Smooth muscle cell of the brain vasculature (primary cell): Measurements from ENCODE around the gene ZC3H12D.
"Not testable (repeated sequence)": the region's sequence is repeated elsewhere in the genome, so short reads cannot be mapped to it uniquely, and the experiment has no call there.

Experiments
- DNase-seq: peaks from one replicate; pipeline ENCODE4 v3.0.0-alpha.2; 2012; ENCODE audit warnings: low read depth, low spot score

Gene ZC3H12D

DNA sequence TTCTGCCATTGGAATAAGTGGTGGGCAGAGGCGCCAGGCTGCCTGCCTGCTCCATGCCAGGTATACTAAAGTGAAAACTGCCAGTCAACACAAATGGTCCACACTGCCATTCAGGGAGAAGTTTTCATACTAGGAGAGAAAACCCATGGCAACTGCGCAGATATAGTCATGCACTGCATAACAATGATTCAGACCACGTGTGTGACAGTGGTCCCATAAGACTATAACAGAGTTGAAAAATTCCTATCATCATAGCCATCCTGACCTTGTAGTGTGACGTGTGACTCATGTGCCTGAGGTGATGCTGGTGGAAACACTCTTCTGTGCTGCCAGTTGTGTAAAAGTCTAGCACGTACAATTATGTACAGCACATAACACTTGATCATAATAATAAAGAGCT is 25.1 kb downstream of the ZC3H12D start:
- DNase-seq = no peak

DNA sequence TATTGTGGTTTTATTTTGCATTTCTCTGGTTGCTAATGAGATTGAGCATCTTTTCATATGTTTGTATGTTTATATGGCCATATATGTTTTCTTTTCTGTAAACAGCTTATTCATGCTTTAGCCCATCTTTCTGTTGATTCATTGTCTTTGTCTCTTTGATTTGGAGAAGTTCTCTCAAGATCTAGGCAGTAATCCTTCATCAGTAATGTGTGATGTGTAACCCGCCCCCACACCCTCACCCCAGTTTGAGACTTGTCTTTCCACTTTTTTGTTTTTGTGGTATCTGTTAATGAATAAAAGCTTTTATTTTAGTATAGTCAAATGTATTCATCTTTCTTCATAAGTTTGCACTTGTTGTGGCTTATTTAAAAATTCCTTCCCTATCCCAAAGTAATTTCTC is 26.0 kb downstream of the ZC3H12D start:
- DNase-seq = no peak

DNA sequence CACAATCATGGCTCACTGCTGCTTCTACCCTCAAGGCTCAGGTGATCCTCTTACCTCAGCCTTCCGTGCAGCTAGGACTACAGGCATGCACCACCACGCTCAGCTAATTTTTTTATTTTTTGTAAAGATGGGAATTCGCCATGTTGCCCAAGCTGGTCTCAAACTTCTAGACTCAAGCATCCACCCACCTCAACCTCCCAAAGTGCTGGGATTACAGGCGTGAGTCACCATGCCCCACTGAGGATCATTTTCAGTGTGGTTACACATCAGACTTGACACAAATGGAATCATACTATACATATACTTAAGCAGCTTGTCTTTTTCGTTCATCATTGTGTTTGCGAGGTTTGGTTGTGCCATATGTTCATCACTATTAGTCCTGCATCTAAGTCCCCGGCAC is 26.6 kb downstream of the ZC3H12D start:
- DNase-seq = no peak

DNA sequence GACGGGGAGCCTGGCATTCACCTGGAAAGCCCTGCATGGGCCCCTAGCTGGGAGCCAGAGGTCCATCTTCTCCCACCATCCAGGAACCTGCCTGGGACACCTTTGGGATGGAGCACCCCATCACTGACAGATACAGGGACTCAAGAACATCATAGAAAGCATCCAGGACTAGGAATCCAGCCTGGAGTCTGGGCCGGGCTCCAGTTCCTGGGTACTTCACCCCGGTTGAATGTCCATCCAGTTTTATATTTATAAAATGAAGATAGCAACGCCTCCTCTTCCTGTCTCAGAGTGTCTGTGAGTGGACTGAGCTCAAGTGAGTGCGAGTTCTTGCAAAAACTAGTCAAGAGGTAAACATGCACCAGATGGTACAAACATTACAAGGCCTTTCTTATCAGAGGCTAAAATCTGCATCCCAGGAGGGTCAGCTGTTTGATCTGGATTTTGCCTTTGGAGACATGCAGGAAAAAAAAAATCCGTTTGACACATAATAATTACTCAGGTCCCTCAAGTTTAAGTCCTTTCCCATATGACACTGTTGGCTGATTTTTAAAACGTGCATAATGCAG is 27.4 kb downstream of the ZC3H12D start:
- no peak for DNase-seq

DNA sequence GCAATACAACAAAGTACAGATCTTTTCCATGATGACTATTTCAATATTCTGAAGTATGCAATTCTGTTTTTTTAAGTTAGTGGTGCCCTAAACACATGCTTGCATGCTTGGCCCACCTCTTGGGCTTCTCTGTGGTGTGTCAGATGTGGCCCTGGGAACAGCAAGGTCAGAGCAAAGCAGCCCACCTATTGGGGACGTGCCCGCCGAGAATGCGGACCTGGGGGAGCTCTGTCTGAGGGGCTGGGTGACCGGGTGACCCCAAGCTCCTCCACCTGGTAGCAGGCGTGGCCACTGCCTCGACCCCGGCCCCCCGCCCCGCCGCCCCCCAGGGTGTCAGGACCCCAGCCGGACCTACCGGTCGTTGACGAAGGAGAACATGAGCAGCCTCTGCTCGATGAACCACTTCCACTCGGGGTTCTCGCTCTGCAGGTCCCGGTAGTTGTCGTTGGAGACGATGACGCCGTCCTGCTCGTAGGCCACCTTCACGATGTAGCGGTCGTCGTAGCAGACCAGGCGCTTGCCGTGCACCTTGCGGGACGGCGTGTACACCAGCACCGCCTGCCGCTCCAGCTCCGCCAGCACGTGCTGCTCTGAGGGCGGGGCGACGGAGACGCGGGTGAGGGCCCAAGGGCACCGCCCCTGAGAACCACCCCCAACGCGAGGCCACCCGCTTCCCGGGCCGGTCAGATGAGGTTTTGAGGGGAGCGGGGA is 28.3 kb downstream of the ZC3H12D start:
- DNase-seq = no peak

DNA sequence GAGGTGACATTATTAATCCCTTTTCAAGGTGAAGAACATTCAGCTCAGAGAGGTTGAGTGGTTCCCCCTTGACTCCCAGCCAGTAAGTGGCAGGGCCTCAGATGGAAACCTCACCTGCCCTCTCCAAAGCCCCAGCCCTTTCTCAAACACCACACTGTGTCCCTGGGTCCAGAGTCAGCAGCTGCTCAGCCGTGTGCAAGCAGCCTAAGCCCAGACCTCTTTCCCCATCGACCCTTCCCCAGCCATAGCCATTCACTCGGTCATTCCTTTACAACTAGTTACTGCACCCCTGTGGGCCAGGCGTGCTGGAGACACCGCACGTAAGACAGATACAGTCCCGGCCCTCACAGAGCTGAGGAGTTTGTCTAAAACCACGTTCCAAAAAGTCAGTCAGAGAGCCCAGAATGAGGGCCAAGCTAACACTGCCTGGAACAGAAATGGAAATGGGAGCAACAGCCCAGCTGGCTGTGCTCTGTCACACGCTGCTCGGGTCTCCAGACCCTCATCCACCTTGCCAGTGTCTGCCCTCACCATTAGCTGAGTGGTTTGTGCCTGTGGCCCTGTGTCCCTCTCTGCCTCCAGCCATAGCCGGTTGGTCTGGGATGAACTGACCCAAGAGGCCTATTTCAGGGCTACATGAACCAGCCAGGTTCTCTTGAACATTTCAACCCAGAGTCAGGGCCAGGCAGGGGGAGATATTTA is 29.6 kb downstream of the ZC3H12D start:
- DNase-seq = no peak

DNA sequence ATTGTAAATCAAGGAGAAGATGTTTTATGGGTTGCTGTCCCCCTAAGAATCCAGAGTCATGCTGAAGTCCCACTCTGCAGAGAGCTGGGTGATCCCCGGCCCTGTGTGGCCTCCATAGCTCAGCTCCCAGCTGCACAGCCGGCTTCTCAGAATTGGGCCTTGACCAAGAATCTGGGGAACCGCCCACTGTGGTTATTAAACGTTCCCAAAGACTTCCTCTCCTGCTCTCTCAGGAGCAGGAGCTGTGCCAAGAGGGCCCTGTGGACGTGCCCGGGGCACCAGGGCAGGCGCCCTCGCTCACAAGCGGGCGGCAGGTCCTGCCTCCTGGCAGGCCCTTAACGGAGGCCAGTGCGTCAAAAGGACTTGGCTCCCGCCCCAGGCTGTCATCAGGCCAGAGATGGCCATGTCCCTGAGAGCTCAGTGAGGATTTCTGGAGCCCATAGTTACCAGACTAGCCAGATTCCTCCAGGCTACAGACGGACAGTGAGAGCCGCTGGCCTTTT is 30.4 kb downstream of the ZC3H12D start:
- peak; percentile 83 for DNase-seq

DNA sequence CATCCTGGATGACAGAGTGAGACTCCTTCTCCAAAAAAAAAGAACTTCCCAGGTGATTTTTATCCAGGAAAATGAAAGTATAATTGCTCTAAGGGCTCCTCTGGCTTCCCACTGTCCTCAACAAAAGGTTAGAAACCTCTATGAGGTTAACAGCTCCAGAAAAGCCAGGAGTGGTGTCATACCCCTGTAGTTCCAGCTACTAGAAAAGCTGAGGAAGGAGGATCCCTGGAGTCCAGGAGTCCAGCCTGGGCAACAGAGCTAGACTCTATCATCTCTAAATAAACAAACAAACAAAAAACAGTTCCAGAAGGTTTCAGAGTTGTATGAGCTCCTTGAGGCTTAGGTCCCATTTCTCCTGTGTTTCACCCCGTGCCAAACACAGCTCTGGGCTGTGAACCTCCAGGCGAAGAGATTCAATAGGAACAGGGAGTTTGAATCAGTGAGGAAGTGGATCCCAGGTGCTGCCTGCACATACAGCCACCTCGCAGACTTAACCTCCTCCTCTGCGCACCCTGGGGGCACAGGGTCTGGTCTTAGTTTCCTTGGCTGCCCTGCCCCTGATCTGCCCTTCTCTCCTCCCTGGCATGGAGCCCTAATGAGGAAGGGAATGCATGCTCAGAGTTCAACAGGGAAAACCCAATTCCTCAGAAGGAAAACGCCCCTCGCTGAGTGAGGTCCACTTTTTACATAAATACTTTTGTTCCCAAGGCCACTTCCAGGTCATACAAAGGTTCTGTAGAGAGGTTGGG is 31.0 kb downstream of the ZC3H12D start:
- no peak for DNase-seq

DNA sequence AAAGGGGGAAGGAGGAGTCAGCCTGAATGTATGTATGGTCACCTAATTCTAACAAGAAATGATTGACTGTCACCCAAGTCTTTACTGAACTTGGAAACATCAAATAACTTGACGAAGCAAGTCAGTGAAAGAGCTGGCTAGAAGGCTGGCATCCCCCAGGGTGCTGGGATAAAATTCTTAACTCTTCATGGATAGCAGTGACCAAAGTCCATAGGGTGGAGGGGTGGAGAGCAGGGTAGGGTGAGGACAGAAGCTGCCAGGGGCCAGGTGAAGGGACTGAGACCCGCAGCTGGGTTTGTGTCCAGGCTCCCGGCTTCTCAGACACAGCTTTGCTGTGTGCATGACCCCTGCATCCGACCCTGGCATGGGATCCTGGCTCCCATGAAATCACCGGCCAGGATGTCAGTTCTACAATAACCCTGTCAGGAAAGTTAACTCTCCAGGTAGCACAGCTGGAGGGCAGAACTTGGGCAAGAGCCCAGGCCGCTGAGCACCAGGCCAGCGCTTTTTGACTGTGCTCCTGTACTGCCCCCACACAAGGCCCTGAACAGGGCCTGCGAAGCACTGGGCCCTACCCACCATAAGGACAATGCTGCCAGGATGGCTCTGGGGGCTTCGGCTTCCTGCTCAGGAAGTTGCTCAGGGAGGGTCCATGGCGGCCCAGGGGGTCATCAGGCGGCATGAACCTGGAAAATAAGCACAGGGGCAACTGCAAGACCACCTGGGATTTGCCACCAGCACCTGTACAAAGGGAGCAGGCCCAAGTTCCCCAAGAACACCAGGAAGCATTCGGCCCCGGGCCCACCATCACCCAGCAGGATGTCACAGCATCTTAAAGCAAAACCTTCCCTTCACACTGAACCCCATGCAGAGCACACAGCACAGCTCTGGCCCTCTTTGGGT is 32.5 kb downstream of the ZC3H12D start:
- no peak for DNase-seq

DNA sequence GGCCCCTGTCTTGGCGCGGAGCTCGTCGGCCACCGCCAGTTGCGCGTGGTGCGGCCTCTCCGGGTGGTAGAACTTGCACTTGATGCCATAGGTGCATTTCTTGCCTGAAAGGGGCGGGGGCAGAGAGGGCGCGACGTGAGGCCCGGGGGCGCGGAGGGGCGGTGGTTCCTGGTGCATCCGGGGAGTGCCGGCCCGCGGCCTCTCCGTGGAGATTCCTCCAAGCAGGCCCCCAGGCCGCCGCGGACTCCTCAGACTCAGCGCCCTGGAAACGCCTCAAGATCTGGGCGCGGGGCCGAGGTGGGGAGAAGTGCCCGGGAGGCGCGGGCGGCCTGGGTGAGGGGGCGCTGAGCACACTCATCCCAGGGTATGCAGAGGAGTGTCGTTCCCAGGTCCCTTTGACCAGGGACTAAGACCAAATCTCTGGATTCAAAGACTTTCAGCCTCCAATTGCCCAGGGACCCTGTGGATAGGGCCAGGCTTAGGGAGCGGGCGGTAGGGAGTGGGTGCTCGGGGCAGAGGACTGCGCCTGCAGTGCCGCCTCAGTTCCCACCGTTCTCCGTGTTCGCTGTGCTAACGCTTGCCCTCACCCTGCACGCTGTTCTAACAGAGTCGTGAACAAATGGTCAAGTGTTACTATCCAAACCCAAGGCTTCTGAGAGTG is 33.3 kb downstream of the ZC3H12D start:
- DNase-seq = no peak

DNA sequence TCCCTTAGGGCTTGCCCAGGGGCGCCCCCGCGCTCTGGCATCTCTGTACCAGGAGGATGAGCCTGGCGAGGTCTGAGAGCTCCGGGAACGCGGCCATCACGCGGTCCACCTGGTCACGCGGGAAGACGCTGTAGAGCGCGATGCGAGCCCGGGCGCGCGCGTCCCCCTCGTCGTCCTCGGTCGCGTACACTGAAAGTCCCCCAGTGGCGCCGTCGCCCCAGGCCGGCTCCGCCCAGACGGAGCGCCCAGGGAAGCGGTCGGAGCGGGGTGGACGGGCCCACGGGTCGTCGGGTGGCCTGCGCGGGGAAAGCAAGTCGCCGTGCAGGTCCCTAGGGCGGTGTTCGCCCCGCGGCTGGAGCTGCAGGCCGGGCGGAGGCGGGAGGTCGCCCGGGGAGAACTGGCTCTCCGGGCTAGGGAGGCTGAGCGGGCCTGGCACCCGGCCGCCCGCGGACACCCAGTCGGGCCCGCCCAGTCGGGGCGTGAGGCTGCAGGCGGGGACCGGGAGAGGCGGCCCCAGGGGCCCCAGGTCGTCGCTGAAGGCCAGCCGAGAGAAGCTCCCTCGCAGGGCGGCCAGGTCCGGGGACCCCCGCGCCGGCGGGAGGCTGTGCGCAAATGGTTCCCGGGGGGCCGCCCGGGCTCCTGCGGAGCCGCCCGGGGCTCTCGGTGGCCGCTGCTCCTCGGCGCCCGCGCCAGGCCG is 34.0 kb downstream of the ZC3H12D start:
- DNase-seq = no peak

DNA sequence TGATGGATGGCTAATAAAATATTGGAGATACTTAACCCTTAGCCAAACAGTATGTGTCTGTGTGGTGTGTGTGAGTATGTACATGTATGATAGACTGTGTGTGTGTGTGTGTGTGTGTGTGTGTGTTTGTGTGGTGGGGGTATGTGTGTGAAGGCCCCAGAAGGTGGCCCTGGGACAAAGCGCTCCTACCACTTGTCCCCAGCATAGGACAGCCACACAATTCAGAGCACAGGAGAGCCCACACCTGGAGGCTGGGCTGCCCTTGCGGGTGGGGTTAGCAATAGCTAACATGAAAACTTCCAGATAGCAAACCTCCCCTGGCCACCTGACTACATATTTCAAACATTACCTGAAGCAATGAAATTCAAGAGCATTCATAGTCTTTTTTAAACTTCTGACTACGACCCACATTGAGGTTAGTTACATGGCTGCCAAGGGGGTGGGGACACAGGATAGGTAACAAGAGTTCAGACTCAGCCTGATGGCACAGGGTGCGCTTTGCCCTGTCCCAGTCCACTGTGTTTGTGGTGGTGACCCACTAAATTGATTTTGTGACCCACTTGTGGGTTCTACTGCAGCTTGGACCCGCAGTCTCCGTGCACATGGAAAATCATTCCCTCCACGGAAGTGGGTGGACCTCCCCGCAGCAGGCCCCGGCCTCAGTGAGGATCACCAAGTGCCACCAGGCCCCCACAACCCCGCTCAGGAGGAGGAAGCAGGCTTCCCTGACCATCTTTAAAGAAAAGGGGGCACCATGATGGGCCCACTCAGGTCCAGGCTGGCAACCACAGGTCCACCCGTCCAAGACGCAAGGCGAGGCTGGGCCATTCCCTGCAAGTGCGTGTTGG is 34.8 kb downstream of the ZC3H12D start:
- DNase-seq = no peak

DNA sequence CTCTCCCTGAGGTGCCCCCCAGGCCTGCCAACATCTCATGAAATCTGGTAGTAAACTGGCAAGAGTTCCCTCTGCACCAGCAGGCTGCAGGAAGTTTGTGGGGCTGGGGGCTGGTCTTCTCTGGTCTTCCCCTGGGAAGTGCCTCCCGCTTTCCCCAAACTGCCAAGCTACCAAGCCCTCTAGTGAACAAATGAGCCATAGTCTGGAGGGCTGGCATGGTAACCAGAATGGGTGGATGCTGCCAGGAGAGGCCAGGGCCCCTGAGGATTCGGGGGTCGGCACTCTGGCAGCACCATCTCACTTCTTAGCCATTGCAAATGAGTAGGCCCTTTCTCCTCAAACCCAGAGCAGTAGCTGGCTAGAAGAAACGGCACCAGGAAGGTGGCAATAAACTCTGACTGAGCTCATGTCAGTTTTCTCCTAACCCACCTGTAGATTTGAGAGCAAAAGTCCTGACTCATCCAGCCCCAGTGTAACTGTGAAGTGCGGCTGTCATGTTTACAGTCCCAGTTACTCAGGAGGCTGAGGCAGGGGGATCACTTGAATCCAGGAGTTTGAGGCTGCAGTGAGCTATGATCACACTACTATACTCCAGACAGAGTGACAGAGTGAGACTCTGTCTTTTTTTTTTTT is 35.9 kb downstream of the ZC3H12D start:
- DNase-seq = no peak

DNA sequence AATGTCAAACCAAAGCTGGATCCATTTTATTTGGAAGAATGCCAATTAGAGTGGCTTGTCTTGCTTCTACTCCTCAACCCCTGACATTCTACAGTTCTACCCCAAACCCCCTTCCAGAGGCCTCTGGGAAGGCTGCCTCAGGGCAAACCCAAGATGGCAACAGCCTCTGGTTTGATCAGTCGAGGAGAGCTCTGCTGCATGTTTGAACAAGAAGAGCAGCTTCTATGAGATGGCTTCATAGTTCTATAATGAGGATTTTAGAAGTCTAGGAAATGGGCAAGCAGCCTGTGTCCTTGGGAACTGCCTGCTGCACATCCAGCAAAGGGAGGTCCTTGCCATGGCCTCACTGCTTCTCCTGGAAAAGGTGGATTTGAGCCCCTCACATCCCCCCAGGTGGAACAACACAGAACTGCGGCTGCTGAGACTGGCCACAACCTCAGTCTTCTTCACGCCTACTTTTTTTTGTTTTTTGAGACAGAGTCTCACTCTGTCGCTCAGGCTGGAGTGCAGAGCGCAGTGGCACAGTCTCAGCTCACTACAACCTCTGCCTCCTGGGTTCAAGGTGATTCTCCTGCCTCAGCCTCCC is 37.9 kb downstream of the ZC3H12D start:
- DNase-seq = no peak

DNA sequence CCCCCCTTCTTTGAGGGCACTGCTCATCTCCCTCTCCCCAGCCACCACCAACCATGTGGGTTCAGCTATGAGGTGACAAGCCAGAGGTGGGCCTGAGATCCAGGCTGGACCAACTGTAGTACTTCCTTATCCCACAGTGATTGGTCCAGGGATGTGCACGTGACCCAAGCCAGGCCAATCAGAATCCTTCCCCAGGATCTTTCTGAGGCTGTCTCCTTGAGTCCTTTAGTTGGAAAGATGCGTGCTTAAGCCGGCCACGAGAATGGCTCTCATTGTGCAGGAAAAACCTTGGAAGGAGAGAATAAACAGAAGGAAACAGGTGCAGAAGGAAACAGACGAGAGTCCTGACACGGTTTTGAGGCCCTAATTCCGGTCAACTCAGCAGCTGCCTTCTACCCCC is 39.2 kb downstream of the ZC3H12D start:
- no peak for DNase-seq

DNA sequence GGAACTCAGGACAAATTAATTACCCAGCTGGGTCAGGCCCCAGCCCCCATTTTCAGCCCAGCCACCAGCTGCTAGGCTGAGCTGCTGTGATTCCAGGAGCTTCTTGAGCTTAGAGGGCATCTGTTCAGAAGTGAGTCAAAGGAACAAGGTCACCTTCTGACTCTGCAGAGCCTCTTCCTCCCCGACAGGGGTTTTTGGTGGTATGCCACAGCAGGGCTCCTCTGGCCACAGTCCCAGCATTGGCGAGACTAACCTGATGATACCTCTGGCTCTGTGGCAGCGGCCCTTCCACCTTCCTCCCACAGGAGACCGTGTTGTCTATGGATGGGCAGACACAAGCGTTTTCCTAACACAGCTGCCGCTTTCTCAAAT is 39.7 kb downstream of the ZC3H12D start:
- no peak for DNase-seq

DNA sequence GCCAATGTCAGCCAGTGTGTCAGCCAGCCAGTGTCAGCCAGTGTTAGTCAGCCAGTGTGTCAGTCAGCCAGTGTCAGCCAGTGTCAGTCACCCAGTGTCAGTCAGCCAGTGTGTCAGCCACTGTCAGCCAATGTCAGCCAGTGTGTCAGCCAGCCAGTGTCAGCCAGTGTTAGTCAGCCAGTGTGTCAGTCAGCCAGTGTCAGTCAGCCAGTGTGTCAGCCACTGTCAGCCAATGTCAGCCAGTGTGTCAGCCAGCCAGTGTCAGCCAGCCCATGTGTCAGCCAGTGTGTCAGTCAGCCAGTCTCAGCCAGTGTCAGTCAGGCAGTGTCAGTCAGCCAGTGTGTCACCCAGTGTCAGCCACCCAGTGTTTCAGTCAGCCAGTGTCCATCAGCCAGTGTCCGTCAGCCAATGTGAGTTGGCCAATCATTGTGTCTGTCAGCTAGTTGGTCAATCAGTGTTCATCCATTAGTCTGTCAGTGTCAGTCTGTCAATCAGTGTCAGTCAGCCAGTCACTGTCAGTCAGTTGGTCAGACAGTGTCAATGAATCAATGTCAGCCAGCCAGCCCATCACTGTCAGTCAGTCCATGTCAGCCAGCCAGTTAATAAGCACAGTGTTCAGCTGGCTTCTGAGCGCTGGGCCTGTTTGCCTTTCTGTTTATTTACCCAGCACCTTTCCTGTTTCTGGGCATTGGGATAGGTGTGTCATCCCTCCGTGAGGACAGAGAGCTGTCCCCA is 40.3 kb downstream of the ZC3H12D start:
- DNase-seq = not testable (repeated sequence)
